T-helper 2 cell treated with Interferon-gamma antibody and Interleukin-4, amounts not matched to agents 5 μg/mL and 100 μg/mL, for 36 hours (primary cell): ENCODE data around the gene CCDC3.
"Not testable (repeated sequence)": the region's sequence is repeated elsewhere in the genome, so short reads cannot be mapped to it uniquely, and the experiment has no call there.

Experiments used
- DNase-seq: peaks from one replicate; pipeline ENCODE4 v3.0.0; 2021; ENCODE audit warnings: low spot score
- H3K27ac Mint-ChIP-seq: one replicate; pipeline ENCODE4 v1.8.0; 2021; ENCODE audit warnings: mild to moderate bottlenecking, mixed read lengths
- H3K27me3 Mint-ChIP-seq: one replicate; pipeline ENCODE4 v1.8.0; 2021; ENCODE audit warnings: low read depth, mixed read lengths
- H3K36me3 Mint-ChIP-seq: one replicate; pipeline ENCODE4 v1.8.0; 2021; ENCODE audit warnings: low read depth, mixed read lengths
- H3K4me1 Mint-ChIP-seq: one replicate; pipeline ENCODE4 v1.8.0; 2021; ENCODE audit warnings: low read depth, mixed read lengths
- H3K4me3 Mint-ChIP-seq: one replicate; pipeline ENCODE4 v1.8.0; 2022; ENCODE audit warnings: mild to moderate bottlenecking, moderate library complexity, mixed read lengths
- H3K9me3 Mint-ChIP-seq: one replicate; pipeline ENCODE4 v1.8.0; 2021; ENCODE audit warnings: mixed read lengths

Gene CCDC3

DNA sequence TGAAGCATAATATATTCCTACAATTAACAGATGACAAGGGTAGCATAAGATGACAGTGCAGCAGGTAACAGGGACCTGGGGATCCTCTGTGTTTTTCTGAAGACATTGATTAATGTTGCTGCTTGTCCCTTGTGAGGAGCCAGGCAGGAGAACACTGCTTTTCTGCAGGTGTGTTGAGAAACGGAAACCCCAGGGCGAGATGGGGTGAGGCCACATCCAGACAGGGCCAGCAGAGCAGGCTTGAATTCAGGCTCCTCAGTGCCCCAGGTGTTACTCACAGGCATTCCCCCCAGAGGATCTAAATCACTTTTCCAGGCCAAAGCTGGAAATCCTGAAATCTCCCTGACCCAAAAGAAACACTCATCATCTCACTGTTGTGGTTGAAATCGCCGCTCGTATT lies 105.3 kb downstream of the CCDC3 start:
- Mint-ChIP-seq H3K9me3 (peaks cover 8% of the 10 kb centered on the region), H3K27me3 (peaks cover 2% of the 10 kb centered on the region), H3K27ac (no peak overlapping the region), H3K36me3 (no peaks in the 10 kb centered on the region), H3K4me3 (no peak overlapping the region), H3K4me1 (no peaks in the 10 kb centered on the region)
- DNase-seq = no peak

DNA sequence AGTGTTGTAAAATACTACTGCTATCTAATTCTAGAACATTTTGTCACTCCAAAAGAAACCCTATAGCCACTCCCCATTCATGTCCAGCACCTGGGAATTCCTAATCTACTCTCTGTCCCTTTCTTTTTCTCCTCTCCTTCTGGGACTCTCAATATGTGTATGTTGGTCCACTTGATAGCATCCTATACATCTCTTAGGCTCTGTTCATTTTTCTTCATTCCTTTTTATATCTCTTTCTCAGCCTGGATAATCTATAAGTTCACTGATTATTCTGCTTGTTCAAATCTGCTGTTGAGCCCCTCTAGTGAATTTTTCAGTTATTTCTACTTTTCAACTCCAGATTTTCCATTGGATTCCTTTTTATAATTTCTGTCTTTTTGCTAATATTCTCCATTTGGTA lies 108.6 kb downstream of the CCDC3 start:
- H3K9me3 Mint-ChIP-seq = peaks cover 8% of the 10 kb centered on the region
- no peaks in the 10 kb centered on the region for H3K36me3 Mint-ChIP-seq
- no peaks in the 10 kb centered on the region for H3K4me1 Mint-ChIP-seq
- no peak for DNase-seq
- H3K27ac Mint-ChIP-seq = no peak overlapping the region
- peaks cover 2% of the 10 kb centered on the region for H3K27me3 Mint-ChIP-seq
- H3K4me3 Mint-ChIP-seq = no peak overlapping the region

DNA sequence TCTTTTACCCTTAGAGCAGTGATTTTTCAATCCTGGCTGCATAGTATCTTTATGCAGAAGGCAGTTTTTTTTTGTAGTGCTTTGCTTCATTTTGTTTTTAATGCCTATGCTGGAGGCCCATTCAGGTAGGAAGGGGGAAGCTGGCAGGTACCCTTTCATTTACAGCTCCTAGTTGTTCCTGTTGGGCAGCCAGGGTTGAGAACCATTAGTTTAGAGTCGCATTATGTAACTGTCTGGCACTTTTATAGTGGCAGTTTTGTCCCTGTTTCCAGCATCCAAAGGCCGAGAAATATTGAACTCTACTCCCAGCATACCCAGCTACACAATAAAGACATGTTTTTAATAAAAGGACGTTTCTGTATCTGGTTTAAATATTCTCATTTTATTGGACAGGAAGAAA lies 110.6 kb downstream of the CCDC3 start:
- H3K4me1 Mint-ChIP-seq = no peaks in the 10 kb centered on the region
- peaks cover 2% of the 10 kb centered on the region for H3K27me3 Mint-ChIP-seq
- H3K4me3 Mint-ChIP-seq = no peak overlapping the region
- DNase-seq = no peak
- peaks cover 8% of the 10 kb centered on the region for H3K9me3 Mint-ChIP-seq
- no peaks in the 10 kb centered on the region for H3K36me3 Mint-ChIP-seq
- no peak overlapping the region for H3K27ac Mint-ChIP-seq

DNA sequence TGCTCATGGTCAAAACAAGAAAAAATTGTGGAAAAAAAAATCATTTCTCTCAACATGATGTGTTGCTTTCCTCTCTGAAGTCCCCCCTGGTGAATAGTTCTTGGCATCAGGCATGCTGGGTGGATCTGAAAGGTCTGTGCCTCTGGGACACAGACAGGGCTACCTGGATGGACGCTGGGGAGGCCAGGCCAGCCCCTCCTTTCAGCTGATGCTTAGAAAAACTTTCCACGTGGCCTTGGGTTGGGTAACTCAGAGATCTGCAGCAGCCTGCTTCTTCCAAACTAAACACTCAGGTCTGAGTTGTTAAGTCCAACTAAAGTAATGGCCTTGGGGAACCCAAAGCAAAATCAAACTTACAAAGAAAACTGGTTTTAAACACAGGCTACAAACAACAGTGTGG lies 113.0 kb downstream of the CCDC3 start:
- H3K4me3 Mint-ChIP-seq = no peak overlapping the region
- H3K27me3 Mint-ChIP-seq = no peaks in the 10 kb centered on the region
- H3K36me3 Mint-ChIP-seq = no peaks in the 10 kb centered on the region
- peaks cover 7% of the 10 kb centered on the region for H3K9me3 Mint-ChIP-seq
- H3K4me1 Mint-ChIP-seq = no peaks in the 10 kb centered on the region
- no peak overlapping the region for H3K27ac Mint-ChIP-seq
- DNase-seq = no peak

DNA sequence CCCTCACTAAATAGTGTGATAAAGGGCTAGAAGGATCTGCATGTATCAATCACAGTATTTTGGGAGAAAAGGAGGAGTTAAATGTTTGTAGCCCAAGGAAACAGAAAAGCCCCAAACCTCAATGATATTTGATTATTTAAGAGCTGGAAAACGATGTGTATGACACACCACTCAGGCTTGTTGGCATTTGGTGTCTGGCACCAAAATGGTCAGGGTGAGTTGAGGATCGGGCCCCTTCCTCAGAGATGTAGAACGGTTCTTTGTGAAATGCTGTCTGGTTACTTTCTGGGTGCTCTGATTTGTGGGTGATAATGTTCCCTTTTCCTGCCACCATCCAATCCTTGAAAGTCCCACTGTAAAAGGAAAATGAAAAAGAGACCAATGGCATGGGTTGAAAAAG lies 113.7 kb downstream of the CCDC3 start:
- Mint-ChIP-seq H3K4me3 (no peak overlapping the region), H3K27me3 (no peaks in the 10 kb centered on the region), H3K4me1 (no peaks in the 10 kb centered on the region), H3K36me3 (no peaks in the 10 kb centered on the region), H3K27ac (no peak overlapping the region), H3K9me3 (no peaks in the 10 kb centered on the region)
- no peak for DNase-seq

DNA sequence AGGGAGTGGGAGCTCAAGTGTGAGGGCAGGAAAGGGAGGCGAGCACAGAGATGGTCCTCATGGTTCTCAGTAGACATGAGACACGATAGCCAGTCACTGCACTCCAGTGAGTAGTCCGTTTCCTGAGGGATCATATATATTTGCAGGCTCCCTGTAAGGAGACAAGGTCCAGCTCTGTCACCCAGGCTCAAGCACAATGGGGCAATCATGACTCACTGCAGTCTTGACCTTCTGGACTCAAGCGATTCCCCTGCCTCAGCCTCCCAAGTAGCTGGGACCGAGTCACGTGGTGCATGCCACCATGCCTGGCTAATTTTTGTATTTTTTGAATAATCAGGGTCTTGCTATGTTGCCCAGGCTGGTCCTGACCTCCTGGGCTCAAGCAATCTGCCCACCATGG lies 116.7 kb downstream of the CCDC3 start:
- no peak for DNase-seq
- no peaks in the 10 kb centered on the region for H3K4me1 Mint-ChIP-seq
- no peak overlapping the region for H3K4me3 Mint-ChIP-seq
- peaks cover 6% of the 10 kb centered on the region for H3K27me3 Mint-ChIP-seq
- H3K9me3 Mint-ChIP-seq = no peaks in the 10 kb centered on the region
- no peaks in the 10 kb centered on the region for H3K36me3 Mint-ChIP-seq
- no peak overlapping the region for H3K27ac Mint-ChIP-seq

DNA sequence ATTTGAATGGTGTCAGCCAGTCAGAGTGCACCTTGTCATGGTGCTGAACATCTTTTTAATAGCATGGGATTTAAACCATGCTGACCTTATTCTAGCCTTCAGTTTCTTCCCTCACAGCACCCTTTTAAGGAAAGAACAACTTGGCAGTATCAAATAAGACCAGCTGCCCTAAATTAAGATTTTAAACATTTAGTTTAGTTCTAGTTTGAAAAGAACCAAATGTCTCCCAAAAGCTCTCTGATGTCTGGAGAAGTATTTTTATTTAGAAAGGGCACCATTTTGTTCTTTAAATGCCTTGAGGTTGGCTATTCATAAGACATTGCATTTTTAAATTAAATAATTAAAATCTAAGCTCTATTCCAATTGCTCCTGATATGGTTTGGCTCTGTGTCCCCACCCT lies 121.1 kb downstream of the CCDC3 start:
- no peaks in the 10 kb centered on the region for H3K36me3 Mint-ChIP-seq
- no peak for DNase-seq
- no peaks in the 10 kb centered on the region for H3K9me3 Mint-ChIP-seq
- H3K4me3 Mint-ChIP-seq = no peak overlapping the region
- peaks cover 10% of the 10 kb centered on the region for H3K27me3 Mint-ChIP-seq
- H3K4me1 Mint-ChIP-seq = no peaks in the 10 kb centered on the region
- no peak overlapping the region for H3K27ac Mint-ChIP-seq

DNA sequence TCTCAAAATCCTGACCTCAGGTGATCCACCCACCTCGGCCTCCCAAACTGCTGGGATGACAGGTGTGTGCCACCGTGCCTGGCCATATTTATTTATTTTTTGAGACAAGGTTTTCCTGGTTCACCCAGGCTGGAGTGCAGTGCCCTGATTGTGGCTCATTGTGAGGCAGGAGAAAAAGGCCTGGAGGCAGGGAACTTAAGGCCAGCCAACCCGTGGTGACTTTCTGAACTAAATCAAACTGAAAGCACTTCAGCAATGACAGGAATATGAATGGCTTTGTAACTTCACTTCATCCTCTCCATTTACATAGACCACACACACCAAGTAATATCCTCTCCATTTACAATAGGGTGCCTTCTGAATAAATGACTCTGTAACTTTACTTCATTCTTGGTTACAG lies 124.4 kb downstream of the CCDC3 start:
- Mint-ChIP-seq H3K27me3 (peaks cover 10% of the 10 kb centered on the region), H3K9me3 (no peaks in the 10 kb centered on the region), H3K4me1 (no peaks in the 10 kb centered on the region), H3K36me3 (no peaks in the 10 kb centered on the region), H3K27ac (no peak overlapping the region), H3K4me3 (no peak overlapping the region)
- DNase-seq = no peak

DNA sequence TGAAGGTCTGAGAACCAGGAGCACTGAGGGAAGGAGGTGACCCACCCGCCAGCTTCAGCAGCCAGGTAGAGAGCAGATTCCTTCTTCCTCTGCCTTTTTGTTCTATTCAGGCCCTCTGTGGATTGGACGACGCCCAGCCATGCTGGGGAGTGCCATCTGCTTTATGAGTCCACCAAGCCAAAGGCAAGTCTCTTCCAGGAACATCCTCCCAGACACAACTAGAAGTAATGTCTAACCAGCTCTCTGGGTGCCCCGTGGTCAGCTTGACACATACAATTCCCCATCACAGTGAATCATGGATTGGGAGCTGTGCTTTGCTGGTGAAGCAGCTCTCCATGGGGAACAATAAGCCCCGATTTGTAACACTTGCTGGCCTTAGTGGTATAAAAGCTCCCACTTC lies 125.2 kb downstream of the CCDC3 start:
- H3K27me3 Mint-ChIP-seq = peaks cover 6% of the 10 kb centered on the region
- no peak for DNase-seq

DNA sequence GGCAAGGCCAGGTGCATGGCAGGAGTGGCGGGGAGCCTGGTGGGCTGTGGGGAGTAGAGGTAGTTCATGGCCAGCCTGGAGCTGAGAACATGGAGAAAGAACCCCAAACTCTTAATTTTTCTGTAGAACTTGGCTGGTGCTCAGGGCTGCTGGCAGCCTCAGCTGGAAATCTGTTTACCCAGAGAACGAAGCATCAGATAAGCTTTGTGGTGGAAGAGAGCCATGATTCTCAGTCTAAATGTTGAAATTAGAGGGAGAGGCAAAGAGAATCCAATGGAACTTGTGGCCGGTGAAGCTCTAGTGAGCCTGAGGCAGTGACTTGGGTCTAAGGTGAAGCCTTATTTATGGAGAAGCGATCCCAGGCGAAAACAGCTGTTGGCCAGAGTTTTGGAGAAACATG lies 126.4 kb downstream of the CCDC3 start:
- no peaks in the 10 kb centered on the region for H3K36me3 Mint-ChIP-seq
- H3K4me3 Mint-ChIP-seq = no peak overlapping the region
- H3K27ac Mint-ChIP-seq = no peak overlapping the region
- DNase-seq = no peak
- no peaks in the 10 kb centered on the region for H3K9me3 Mint-ChIP-seq
- H3K27me3 Mint-ChIP-seq = peaks cover 6% of the 10 kb centered on the region
- no peaks in the 10 kb centered on the region for H3K4me1 Mint-ChIP-seq

More for the DNA sequence above, 125.2 kb downstream of the CCDC3 start:
- Mint-ChIP-seq H3K27ac (no peak overlapping the region), H3K36me3 (no peaks in the 10 kb centered on the region), H3K4me1 (no peaks in the 10 kb centered on the region), H3K4me3 (no peak overlapping the region), H3K9me3 (no peaks in the 10 kb centered on the region)

DNA sequence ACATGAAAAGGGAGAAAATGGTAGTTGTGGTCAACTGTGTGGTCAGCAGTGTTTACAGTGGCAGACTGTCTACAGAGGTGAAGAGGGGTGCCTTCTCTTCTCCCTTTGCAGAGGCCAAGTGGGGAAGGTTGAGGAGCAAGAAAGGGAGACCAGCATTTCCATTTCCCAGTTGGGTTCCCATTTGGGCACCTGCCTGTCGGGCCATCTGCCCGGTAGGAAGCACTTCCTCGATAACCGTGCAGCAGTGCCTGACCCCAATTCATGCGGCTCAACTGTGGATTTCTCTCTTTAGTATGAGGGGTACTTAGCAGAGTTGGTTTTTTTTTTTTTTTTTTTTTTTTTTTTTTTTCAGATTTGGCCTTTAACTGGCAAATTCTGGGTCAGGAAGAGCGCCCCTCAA lies 127.0 kb downstream of the CCDC3 start:
- peaks cover 2% of the 10 kb centered on the region for H3K27me3 Mint-ChIP-seq
- H3K9me3 Mint-ChIP-seq = no peaks in the 10 kb centered on the region
- no peak overlapping the region for H3K4me3 Mint-ChIP-seq
- DNase-seq = no peak
- H3K27ac Mint-ChIP-seq = no peak overlapping the region
- no peaks in the 10 kb centered on the region for H3K36me3 Mint-ChIP-seq
- no peaks in the 10 kb centered on the region for H3K4me1 Mint-ChIP-seq

DNA sequence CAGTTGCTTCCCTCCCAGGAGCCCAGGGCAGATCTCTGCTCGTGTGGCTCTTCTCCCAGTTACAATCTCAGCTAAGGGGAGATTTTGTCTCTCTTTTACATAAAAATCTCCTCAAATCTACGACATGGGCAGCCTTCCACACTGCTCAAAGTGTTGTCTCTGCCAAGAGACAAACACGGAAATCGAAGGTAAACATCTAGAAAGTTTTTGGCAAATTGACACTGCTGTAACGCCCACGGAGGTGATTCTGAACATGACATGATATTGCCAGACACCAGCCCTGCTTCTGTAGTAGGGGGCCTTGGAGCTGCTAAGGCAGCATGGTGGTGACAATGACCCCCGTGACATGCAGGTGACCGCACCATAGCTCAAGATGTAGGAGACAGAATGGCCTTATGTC lies 128.3 kb downstream of the CCDC3 start:
- no peak overlapping the region for H3K27ac Mint-ChIP-seq
- H3K36me3 Mint-ChIP-seq = no peaks in the 10 kb centered on the region
- H3K27me3 Mint-ChIP-seq = no peaks in the 10 kb centered on the region
- no peak overlapping the region for H3K4me3 Mint-ChIP-seq
- DNase-seq = no peak
- H3K9me3 Mint-ChIP-seq = no peaks in the 10 kb centered on the region
- H3K4me1 Mint-ChIP-seq = peaks cover 1% of the 10 kb centered on the region

DNA sequence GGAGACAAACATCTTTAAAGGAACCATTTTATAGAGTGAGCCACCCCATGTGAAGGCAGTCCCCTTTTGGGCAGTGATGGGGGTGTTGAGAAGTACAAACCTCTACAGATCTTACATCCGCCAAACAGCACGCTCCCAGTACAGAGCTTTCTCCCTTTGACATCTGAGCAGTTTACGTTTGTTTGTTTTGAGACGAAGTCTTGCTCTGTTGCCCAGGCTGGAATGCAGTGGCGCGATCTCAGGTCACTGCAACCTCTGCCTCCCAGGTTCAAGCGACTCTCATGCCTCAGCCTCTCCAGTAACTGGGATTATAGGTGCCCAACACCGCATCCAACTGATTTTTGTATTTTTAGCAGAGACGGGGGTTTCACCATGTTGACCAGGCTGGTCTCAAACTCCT lies 128.9 kb downstream of the CCDC3 start:
- no peaks in the 10 kb centered on the region for H3K9me3 Mint-ChIP-seq
- H3K36me3 Mint-ChIP-seq = no peaks in the 10 kb centered on the region
- peaks cover 3% of the 10 kb centered on the region for H3K4me1 Mint-ChIP-seq
- H3K27ac Mint-ChIP-seq = no peak overlapping the region
- no peak overlapping the region for H3K4me3 Mint-ChIP-seq
- no peaks in the 10 kb centered on the region for H3K27me3 Mint-ChIP-seq
- no peak for DNase-seq

DNA sequence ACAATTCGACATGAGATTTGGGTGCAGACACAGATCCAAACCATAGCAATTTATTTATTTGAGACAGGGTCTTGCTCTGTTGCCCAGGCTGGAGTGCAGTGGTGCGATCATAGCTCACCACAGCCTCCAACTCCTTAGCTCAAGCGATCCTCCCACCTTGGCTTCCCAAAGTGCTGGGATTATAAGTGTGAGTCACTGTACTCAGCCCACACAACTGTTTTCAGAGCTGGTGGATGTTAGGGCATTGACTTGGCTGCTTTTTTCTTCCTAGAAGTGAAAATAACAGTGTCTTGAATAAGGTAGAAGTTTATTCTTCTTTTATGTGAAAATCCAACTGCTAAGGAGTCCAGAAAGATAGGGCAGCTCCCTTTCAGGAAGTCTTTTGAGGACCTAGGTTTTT lies 132.1 kb downstream of the CCDC3 start:
- Mint-ChIP-seq H3K27me3 (no peaks in the 10 kb centered on the region), H3K9me3 (no peaks in the 10 kb centered on the region), H3K4me1 (peaks cover 3% of the 10 kb centered on the region), H3K36me3 (no peaks in the 10 kb centered on the region), H3K4me3 (no peak overlapping the region), H3K27ac (no peak overlapping the region)
- DNase-seq = no peak

DNA sequence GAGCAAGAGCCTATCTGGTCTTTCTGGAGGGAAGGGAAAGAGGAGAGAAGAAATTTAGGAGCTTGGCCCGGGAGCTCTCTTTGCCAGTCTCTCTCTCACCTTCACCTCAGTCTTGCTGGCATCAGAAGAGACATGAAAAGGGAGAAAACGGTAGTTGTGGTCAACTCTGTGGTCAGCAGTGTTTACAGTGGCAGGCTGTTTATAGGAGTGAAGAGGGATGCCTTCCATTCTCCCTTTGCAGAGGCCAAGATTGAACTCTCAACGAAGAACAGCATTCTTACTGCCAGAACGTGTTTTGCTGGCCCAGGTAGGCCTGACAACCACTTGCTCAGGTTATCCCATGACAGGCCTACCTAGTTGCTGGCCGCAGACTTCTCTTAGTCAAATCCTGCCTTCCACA lies 133.3 kb downstream of the CCDC3 start:
- Mint-ChIP-seq H3K27me3 (no peaks in the 10 kb centered on the region), H3K4me3 (no peak overlapping the region), H3K4me1 (peaks cover 3% of the 10 kb centered on the region), H3K27ac (no peak overlapping the region), H3K36me3 (no peaks in the 10 kb centered on the region), H3K9me3 (no peaks in the 10 kb centered on the region)
- DNase-seq = no peak

DNA sequence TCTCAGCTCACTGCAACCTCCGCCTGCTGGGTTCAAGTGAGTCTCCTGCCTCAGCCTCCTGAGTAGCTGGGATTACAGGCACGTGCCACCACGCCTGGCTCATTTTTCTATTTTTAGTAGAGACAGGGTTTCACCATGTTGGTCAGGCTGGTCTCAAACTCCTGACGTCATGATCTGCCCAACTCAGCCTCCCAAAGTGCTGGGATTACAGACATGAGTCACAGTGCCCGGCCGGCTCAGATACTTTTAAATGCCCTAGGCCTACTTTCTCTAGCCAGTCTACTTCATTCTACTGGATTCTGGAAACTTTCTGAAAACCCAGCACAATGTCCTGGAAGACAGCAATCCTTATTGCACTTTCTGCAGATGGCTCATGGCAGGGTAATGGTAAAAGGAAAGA lies 136.0 kb downstream of the CCDC3 start:
- H3K4me3 Mint-ChIP-seq, DNase-seq, H3K27me3 Mint-ChIP-seq, H3K36me3 Mint-ChIP-seq, H3K9me3 Mint-ChIP-seq, H3K4me1 Mint-ChIP-seq, H3K27ac Mint-ChIP-seq: not testable (repeated sequence)
